DMS153 treated with DMSO at 0.1 percent for 48 hours (cell line): ENCODE results near the gene GOSR2.

ENCODE experiments used
- DNase-seq: peaks from one replicate; lab custom pipeline; 2025; ENCODE audit not compliant: unreplicated experiment; lab: John Stamatoyannopoulos, UW

The GOSR2 gene

DNA sequence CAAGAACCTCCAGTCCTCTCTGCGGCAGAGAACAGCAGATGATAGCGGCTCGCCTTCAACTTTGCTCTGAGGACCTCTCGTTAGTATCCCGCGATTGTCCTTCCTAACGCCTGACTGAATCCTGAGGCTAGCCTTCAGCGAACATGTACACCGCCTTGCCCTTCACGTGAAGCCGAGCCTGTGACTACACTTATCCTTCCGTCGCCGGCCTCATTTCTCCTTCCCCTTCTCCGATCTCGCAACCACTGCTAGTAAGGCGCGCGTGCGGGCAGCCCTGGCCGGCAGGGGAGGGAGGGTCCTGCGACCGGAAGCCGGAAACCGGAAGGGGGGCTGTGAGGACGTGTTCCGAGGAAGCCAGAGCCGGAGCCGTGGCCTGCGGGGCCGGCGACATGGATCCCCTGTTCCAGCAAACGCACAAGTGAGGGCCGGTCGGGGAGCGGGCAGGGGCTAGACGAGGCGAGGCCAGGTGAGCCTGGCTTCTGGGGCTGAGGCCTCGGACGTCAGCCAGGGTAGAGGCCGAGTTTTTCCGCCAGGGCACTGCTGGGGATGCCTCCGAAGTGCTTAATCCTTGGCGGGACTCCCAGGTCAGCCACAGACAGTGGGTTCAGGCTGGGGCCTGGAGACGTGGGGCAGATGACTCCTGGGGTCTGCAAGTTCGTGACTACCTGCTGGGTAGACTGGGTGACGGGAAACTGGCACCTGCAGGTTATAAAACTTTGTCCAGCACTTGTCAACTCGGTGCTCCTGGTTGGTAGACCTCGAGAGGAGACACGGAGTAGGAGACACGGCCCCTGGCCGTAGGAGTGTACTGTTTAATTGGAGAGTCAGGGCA is at the start of gene GOSR2:
GOSR2 (plus strand) TSS at position 357 of the 832 bp plus-strand sequence; CDS start at position 390, 33 bp downstream.
- DNase-seq: peak; percentile 98

DNA sequence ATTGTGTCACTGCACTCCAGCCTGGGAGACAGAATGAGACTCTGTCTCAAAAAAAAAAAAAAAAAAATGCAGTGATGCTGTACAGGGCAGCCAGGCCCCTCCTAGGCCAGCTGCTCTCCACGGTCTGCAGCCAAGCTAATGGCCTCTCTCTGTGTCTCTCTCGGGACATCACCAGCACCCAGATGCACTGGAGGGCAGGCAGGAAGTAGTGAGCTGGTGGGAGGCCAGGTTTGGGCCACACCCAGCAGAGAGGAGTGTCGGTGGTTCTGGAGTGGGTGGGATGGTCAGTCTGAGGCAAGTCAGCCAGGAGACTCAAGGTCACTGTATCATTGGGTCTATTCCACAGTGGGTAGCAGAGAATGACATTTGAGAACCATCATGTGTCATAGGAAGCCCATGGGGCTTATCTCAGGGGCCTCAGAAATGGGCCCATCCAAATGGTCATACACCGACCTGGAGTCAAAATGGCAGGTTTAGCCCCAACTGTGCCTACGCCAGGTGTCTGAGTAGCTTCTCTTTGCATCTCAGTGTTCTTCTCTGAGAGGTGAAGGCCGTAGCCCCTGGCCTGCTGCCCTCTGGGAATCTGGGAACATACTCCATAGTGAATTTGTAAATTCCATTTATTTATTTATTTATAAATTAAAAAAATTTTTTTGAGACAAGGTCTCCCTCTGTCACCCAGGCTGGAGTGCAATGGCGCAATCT is 48.9 kb upstream of the GOSR2 start:
- DNase-seq: no peak

DNA sequence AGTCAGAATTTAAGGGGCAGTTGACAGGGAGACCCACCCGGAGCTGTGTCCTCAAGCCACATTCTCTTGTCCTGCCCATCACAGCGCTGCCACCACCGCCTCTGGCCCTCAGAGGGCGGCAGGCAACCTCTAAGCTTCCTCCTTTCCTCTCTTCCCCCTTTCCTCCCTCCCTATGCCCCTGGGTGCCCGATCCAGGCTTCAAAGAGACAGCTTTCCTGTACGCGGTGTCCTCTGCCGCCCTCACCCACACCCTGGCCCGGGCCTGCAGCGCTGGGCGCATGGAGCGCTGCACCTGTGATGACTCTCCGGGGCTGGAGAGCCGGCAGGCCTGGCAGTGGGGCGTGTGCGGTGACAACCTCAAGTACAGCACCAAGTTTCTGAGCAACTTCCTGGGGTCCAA is 48.1 kb upstream of the GOSR2 start:
- DNase-seq: no peak

DNA sequence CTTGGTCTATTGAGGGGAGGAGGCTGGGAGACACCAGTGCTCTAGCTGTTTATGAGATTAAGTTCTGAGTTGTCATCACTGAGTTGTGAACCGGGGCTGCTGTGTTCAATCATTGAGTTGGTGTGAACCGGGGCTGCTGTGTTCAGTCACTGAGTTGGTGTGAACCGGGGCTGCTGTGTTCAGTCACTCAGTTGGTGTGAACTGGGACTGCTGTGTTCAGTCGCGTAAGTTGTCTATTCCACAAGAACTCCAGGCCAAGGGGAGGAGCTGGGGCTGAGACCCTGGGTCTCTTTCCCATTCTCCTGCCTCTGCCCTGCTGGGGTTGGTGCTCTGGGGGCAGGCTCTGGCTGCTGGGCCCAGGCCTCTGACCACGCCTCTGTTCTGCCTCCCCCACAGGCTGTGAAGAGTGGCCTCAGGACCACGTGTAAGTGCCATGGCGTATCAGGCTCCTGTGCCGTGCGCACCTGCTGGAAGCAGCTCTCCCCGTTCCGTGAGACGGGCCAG is 47.1 kb upstream of the GOSR2 start:
- DNase-seq: no peak

DNA sequence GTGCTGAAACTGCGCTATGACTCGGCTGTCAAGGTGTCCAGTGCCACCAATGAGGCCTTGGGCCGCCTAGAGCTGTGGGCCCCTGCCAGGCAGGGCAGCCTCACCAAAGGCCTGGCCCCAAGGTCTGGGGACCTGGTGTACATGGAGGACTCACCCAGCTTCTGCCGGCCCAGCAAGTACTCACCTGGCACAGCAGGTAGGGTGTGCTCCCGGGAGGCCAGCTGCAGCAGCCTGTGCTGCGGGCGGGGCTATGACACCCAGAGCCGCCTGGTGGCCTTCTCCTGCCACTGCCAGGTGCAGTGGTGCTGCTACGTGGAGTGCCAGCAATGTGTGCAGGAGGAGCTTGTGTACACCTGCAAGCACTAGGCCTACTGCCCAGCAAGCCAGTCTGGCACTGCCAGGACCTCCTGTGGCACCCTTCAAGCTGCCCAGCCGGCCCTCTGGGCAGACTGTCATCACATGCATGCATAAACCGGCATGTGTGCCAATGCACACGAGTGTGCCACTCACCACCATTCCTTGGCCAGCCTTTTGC is 46.5 kb upstream of the GOSR2 start:
- DNase-seq: peak; percentile 54

DNA sequence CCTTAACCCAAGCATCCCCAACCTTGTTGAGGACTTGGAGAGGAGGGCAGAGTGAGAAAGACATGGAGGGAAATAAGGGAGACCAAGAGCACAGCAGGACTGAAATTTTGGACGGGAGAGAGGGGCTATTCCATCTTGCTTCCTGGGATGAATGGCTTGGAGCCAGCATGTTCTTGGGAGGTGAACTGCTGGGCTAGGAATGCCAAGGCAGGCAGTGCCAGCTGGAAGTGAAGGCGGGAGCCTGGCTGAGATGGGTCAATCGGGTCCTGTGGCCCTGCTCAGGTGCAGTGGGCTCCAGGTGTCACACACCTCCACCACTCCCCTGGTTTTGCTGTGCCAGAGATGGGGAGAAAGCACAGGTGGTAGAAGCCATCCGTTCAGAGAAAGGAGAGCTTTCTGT is 46.0 kb upstream of the GOSR2 start:
- no peak for DNase-seq

DNA sequence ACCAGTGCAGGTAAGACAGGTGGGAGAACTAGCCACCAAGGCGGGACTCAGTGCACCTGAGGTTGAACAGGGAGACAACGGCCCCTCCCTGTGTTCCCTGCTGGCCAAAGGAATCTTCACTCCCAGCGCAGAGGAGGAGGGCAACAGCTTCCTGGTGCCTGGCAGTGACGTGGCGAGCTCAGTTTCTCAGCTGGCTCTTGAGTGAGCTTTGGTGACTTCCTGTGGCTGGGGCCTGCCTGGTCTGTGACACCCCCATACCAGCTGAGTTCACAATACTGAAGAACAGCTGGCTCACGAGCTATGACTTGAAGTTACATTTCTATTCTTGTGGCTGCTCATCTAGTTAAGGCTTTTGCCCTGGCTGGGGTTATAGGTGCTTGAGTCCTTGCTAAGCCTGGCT is 45.5 kb upstream of the GOSR2 start:
- DNase-seq: no peak

DNA sequence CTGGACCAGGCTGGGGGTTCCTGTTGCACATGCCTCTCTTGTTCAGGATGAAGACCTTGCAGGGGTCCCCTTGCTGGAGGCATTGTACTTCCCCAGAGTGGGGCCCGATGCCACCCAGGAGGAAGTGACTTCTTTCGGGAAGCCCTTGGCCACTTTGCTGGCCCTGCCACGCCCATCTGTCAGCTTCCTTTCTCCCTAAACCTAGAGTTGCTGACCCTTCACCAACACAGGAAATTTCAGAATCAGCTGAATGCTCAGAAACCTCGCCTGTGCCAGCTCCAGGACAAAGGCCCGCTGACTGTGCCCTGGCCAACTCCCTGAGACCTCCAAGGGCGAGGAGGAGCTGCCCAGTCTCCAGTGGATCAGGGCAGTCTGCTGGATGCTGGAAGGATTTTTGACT is 44.9 kb upstream of the GOSR2 start:
- DNase-seq: no peak

DNA sequence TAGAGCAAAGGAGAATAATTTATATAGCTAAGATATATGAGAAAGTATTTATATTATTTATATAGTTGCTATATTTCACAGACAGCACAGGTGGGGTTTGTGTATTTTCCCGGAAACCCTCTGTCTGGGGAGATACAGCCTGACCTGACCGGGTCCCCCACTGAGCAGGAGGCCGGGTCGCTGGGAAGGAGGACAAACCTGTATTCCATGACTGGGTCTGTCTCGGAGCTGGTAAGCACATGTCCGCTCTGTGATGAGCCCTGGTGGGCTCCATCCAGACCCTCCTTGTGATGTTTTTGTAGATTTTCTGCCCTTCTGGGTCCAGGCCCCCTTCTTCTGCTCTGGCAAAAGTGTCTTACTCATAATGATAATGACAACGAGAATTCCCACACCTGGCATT is 43.9 kb upstream of the GOSR2 start:
- no peak for DNase-seq

DNA sequence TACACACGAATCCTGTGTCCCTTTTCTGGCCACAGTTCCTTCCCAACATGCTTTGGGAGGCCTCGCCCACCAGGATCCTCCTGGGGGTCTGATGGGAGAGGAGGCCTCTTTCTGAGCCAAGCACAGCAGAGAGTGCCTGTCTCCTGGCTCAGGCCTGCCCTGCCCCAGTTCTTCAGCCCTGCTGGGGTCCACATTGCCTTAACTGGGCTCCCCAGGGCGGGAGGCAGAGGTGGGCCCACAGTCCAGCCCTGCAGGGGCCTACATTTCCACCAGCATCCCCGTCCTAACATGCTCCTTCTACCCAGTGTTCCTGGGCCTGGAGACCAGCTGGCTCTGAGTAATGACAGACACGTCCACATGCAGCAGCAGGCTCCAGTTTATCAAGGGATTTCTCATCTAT is 41.9 kb upstream of the GOSR2 start:
- DNase-seq: no peak

DNA sequence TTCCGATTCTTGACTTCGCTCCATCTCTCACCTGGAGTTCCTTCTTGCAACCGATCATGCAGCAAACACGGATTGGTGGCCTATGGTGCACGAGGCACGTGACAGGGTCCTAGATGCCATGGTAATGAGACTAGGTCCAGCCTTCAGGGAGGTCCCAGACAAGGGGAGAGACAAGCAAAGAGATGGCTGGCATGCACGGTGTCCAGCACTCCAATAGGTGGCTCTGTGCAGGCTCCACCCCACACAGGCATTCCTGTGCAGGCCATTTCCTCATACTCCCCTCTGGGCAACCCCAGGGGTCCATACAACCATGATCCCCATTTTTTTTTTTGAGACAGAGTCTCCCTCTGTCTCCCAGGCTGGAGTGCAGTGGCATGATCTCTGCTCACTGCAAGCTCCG is 40.3 kb upstream of the GOSR2 start:
- DNase-seq: no peak

DNA sequence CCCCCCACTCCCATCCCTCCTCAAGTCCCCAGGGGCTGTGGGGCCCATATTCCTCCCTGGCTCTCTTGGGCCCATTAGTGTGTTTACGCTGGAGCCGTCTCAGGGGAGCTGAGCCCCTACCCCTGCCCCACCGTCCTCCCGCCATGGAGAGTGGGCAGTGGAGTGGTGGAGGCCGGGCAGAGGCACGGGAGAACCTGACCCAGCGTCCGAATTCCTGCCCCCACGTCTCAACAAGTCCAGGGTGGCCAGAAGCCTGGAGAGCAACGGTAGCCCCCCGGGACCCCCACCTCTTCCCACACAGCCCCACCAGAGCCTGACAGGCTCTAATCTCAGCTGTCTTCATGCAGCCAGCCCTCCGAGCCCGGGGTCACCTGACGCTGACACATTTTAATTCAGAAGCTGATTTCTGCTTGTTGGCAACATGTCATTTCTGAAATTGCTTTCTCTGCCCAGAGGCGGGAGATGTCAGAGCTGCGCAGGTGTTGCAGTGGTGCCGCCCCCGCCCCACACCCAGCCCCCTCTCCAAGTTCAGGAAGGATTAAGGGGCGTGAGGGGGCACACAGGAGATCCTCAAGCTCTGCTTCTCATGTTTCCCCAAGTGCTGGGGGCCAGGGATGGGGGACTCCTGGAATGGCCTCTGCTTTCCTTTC is 39.0 kb upstream of the GOSR2 start:
- DNase-seq: no peak

DNA sequence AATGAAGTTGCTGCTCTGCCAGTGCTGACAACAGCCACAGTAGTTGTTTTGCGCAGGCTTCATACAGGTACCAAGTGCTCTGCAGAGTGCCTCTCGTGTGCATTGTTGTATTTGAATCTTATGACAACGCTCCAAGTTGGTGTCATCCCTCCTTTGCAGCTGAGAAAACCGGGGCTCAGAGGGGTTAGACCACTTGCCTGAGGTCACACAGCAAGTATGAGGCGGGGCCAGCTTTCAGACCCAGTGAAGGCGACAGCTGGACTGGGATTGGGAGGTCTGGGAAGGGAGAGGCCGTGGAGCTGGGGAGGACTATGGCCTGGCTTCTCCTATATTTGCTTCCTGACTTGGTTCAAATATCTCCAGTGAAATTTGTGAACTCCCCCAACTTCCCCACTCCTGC is 38.4 kb upstream of the GOSR2 start:
- DNase-seq: no peak

DNA sequence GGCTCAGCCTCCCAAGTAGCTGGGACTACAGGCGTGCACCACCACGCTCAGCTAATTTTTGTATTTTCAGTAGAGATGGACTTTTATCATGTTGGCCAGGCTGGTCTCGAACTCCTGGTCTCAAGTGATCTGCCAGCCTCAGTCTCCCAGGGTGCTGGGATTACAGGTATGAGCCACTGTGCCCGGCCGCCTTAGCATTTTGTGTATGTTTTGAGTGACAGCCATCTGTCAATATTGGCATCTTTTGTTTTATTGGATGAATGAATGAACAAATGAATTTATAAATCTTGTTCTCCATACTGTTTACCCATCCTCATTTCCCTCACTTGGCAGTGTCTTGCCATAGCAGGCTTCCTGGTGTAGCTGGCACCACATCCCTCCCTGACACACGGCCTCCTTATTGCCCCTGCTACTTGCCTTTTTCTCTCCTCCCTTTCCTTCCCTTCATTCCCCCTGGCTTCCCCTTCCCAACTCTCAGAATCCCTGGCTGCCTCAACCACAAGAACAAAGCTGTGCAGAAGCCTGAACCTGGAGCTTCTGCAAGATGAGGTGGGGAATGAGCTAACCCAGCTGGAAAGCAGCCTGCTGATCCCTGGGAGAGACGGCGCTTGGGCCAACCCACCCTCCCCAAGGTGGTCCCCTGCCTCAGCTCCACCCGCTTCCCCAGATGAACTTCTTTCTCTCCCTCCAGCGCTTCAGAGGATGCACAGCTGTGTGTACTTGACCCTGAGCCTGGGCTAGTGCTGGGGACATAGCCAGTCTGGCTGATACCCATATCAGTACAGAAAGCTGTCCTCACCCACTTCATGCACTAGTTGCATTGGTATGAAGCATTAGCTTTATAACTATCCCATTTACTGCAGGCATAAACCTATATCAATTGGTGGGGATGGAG is 37.3 kb upstream of the GOSR2 start:
- DNase-seq: no peak

DNA sequence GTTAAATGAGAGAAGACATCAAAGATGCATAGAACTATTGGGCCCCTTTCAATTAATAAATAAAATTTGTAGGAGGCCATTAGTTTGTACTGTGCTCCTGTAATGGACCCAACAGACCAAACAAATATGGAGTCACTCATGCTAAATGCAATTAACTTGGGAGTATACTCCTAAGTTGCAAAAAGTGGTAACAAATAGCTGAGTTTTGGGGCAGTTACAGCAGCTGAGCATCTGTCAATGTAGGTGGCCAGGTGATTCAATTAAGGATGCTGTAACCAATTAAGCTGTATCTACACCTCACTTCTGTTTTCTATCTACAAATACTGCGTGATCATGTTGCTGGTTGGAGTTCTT is 36.7 kb upstream of the GOSR2 start:
- no peak for DNase-seq

DNA sequence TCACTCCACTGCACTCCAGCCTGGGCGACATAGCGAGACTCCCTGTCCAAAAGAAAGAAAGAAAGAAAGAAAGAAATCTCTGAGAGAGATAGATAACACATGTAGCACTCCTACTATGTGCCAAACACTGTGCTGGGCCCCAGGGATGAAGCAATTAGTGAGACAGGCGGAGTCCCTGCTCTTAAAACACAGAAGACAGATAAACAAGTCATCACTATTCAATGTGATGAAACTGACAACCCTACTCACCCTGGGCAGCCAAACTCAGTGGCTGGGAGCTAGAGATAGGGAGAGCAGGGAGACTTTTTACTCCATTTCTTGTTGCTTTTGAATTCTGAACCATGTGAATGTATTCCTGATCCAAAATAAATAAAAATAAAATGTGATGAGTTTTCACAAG is 35.2 kb upstream of the GOSR2 start:
- DNase-seq: no peak

DNA sequence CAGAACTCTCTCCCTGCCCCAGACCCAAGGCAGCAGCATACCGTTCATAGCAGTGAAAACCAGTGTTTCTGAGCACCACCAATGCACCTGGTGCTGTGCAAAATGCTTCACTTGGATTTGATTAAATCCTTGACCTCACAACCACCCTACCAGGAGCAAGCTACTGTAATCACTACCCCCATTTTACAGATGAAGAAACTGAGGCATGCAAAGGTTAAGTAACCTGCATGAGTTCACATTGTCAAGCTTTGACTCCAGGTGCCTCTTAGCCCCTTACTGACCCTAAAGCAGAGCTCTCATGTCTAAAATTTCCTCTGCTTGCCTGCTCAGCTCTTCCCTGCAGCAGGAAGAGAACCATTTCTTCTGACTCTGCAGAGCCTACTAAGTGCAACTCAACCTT is 34.2 kb upstream of the GOSR2 start:
- no peak for DNase-seq

DNA sequence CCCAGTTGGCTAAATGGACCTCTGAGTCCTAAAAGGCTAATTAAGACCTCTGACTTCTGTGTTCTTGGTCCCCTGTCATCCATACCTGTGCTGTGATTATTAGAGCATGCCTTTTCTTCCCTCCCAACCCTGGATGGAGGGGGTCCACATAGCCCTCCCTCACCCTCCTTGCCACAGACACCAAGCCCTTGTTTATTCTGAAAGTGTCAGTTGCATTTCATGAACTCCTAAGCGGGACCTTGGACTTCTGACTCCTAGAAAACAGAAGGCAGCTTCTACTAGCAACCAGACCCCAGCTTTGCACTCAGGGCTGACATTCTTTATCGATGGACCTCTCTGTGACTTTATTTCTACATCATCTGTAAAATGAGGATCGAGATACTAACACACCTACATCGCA is 33.4 kb upstream of the GOSR2 start:
- no peak for DNase-seq

DNA sequence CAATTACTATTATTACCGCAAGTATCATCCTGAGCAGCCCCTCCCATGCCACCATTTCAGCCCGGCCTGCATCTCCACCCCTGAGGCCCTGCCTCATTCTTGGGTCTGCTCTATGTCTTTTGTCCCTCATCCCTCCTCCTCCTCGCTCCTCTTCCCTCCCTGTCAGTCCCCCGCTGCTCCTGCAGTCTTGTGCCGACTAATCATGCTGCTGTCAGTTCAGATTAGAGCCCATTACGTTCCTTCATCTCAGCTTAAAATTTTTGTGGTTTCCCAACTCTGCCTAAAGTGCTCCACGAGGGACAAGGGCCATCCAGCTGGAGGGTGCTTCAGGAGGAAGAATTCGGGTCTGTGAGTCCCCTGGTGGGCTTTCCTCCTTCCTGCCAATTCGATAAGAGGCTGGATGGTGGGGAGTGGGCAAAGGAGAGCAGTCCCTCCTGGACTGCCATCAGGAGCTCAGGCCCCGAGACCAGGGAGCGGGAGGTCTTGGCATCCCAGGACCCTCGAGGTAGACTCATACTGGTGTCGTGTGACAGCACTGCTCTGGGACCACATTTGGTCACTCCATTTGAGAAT is 32.9 kb upstream of the GOSR2 start:
- DNase-seq: no peak

DNA sequence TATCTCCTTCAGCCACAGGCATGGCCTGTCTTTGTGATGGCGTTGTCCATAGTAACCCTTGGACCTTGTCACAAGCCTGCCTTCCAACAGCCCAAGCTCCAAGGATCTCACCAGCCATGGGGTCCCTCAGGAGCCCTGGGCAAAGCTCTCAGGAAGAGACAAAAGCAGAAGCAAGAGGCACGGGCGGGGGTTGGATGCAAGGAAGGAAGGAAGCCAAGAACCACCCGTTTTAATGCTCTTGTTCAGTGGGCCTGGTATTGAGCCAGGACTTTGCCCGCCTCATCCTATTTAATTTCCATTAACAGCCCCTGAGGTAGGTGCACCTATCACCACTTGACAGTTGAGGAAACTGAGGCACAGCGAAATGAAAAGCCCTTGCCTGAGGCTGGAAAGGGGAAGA is 32.3 kb upstream of the GOSR2 start:
- DNase-seq: no peak
